HUES6 (cell line): ENCODE results near the gene CRABP2.
A peak's percentile ranks its signal among the peaks of the same experiment; 100 is the strongest.

ENCODE experiments used
- H3K27ac ChIP-seq: 2 replicates; pipeline ENCODE4 v1.7.0; 2013; ENCODE audit warnings: low read depth, mild to moderate bottlenecking, low read length, inconsistent platforms
- H3K27me3 ChIP-seq: 2 replicates; pipeline ENCODE4 v1.6.1; 2013; ENCODE audit warnings: low read length; ENCODE audit not compliant: control insufficient read depth, insufficient read depth
- H3K36me3 ChIP-seq: 2 replicates; pipeline ENCODE4 v1.6.1; 2013; ENCODE audit warnings: low read length; ENCODE audit not compliant: control insufficient read depth, insufficient read depth
- H3K4me1 ChIP-seq: 2 replicates; pipeline ENCODE4 v1.6.1; 2013; ENCODE audit warnings: low read length; ENCODE audit not compliant: control insufficient read depth, insufficient read depth
- H3K4me3 ChIP-seq: 2 replicates; pipeline ENCODE4 v1.5.1; 2013; ENCODE audit warnings: low read depth, low read length
- H3K9ac ChIP-seq: one replicate; pipeline ENCODE4 v1.6.1; 2013; ENCODE audit warnings: mild to moderate bottlenecking, low read length
- H3K9me3 ChIP-seq: 2 replicates; pipeline ENCODE4 v1.6.1; 2013; ENCODE audit warnings: low read depth, low read length; ENCODE audit not compliant: control insufficient read depth, insufficient read depth

The CRABP2 gene

DNA sequence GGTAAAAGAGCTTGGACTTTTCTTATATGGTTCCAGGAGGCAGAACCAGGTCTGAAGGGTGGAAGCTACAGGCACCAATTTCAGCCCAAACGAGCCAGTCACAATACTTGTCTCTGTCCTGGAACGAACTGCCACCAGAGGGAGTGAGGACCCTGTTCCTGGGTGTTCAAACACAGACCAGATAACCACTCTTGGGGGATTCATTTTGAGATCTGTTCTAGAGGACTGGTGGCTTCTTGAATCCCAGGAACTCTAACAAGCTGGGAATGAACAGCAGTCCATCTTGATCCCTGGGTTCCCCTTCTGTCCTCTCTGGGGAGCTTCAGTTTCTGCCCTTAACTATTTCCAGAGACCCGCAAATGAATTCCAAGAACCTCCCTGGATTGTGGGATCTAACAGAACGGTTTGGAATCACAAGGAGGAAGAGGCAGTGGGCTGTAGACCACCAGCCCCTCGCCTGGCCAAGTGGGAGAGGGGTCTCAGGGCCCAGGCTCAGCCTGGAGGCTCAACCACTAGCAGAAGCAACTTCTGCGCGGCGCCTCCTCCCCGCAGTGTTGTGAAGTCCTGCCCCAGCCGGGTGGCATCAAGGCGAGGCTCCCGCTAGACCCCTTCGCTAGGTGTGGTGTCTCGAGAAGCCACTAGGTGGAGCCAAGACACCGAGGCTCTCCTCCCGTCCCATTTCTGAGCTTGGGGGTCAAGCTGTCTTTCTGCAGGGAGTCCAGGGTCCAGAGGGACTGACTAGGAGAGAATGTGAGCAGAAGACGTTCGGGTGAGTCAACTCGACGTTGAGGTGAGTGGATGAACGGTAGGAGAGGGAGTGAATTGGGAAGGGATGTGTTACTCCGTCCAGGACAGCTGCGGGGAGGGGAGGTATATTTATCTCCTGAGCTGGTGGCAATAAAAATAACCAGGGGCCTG is 16.1 kb downstream of the CRABP2 start:
- H3K9ac ChIP-seq: peak overlapping the region; percentile 60
- peak overlapping the region; percentile 58 for H3K4me3 ChIP-seq
- no peak overlapping the region; the same call in 1 of the 2 replicates for H3K27ac ChIP-seq
- no peaks in the 10 kb centered on the region for H3K9me3 ChIP-seq
- H3K36me3 ChIP-seq: no peaks in the 10 kb centered on the region
- H3K4me1 ChIP-seq: peaks cover 54% of the 10 kb centered on the region
- H3K27me3 ChIP-seq: no peaks in the 10 kb centered on the region

GRCh38 chr1:156684227-156684782 is 21.1 kb downstream of the CRABP2 start:
- H3K4me3 ChIP-seq: no peak overlapping the region
- no peaks in the 10 kb centered on the region for H3K36me3 ChIP-seq
- H3K9me3 ChIP-seq: no peaks in the 10 kb centered on the region
- no peaks in the 10 kb centered on the region for H3K27me3 ChIP-seq
- H3K9ac ChIP-seq: no peak overlapping the region
- H3K27ac ChIP-seq: no peak overlapping the region
- peaks cover 13% of the 10 kb centered on the region for H3K4me1 ChIP-seq

DNA sequence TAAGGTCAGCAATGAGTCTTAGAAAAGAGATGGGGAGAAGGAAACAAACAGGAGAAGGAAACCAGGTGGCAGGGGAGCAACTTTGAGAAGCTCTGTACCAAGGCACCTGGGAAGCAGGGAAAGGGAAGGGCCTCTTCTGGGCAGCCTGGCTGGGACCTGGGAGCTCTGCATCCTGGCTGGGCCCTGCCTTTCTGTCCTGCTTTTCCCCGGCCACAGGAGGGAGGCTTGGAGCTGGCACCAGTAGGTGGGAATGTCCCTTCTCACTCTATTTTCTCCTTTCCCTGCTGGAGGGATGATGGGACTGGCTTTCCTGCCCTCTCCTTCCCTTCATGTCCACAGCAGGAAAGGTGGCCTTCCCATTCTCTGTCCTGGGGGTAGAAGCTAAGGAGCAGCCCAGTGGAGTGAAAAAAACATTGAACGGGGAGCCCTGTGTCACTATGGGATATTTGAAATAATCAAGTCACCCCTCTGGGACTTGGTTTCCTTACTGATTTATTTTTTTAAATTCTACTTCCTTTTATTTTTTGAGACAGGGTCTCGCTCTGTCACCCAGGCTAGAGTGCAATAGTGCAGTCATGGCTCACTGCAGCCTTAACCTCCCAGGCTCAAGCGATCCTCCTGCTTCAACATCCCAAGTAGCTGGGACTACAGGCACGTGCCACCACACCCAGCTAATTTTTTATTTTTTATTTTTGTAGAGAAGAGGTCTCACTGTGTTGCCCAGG is 23.1 kb downstream of the CRABP2 start:
- no peaks in the 10 kb centered on the region for H3K27me3 ChIP-seq
- no peaks in the 10 kb centered on the region for H3K9me3 ChIP-seq
- H3K4me1 ChIP-seq: peaks cover 14% of the 10 kb centered on the region
- H3K4me3 ChIP-seq: no peak overlapping the region
- no peak overlapping the region for H3K9ac ChIP-seq
- H3K36me3 ChIP-seq: no peaks in the 10 kb centered on the region
- H3K27ac ChIP-seq: no peak overlapping the region

DNA sequence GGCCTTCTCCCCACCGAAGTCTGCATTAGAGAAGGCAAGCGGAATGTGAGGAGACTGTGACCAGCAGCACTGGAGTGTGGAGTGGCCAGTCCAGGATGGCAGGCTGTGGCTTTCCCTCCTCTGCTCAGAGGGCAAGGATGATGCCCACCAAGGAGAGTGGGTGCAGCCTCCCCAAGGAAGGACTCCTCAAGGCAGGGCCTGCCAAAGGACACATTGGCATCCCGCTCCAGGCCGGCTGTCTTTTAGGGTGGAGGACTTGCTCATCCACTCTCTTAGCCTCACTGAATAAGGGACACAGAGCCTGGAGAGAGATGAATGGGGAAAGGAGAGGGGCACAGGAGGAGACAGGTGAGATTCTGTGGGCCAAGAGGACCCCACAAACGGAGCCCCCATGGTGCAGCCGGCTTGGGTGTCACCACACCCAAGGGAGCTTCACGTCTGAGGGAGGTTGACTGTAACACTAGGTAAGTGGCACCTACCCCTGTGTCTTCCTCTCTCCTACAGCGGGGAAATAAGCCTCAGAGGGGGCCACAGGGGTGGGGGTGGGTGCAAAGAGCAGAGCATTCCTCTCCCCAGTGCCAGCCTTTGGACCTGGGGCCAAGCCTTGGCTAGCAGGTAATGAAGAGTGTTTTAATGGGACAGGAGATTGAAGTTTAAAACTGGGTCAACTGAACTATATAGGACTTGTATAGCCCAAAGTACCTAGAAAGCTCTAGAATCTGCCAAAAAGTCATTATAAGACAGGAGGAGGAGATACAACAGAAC is 24.0 kb downstream of the CRABP2 start:
- Histone ChIP-seq H3K4me1 (peaks cover 14% of the 10 kb centered on the region), H3K27ac (no peak overlapping the region), H3K36me3 (no peaks in the 10 kb centered on the region), H3K9ac (no peak overlapping the region), H3K27me3 (no peaks in the 10 kb centered on the region), H3K4me3 (no peak overlapping the region), H3K9me3 (no peaks in the 10 kb centered on the region)

- H3K36me3 ChIP-seq: peaks cover 4% of the 10 kb centered on the region
- no peaks in the 10 kb centered on the region for H3K9me3 ChIP-seq
- peaks cover 25% of the 10 kb centered on the region for H3K4me1 ChIP-seq
- H3K4me3 ChIP-seq: no peak overlapping the region
- no peaks in the 10 kb centered on the region for H3K27me3 ChIP-seq
- no peak overlapping the region for H3K27ac ChIP-seq
- H3K9ac ChIP-seq: no peak overlapping the region
Observed at GRCh38 chr1:156680056-156680455, 25.3 kb downstream of the CRABP2 start.

GRCh38 chr1:156677616-156678596 is 27.5 kb downstream of the CRABP2 start:
- peak overlapping the region; percentile 45 for H3K9ac ChIP-seq
- no peak overlapping the region for H3K27ac ChIP-seq
- peak overlapping the region; percentile 81 for H3K4me3 ChIP-seq
- peaks cover 21% of the 10 kb centered on the region for H3K36me3 ChIP-seq
- no peaks in the 10 kb centered on the region for H3K27me3 ChIP-seq
- H3K4me1 ChIP-seq: peaks cover 41% of the 10 kb centered on the region
- no peaks in the 10 kb centered on the region for H3K9me3 ChIP-seq

DNA sequence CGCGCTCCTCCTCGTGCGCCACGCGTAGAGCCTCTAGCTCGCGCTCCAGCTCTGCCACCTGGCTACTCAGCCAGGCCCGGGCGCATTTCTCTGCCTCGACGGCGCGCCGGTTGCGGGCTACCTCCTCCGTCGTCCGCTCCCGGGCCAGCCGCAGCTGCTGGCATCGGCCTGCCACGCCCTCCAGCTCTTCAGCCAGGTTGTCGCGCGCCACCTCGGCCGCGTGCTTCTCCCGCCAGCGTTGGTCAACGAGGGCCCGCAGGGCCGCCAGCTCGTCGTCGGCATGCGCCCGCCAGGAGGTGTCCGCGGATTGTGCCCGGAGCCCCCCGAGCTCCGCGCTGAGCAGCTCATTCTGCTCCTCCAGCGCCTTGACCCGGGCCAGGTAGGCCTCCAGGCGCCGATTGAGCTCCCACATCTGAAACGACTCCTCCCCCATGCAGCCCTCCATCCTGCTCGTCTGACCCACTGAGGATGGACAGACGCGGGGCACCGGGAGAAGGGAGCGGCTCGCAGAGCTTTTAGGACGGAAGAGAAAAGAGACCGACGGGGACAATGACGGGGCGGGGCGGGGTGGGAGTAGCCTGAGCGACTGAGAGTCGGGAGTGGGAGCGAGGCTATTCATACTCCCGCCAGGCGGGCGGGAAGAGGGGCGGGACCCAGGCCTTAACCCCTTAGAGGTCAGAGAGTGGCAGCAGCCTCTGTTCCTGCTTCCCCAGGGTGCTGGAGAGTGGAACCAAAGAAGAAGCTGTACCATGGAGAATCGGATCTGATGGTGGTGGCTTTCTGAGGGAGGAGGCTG is 28.4 kb downstream of the CRABP2 start, which contains the start of gene NES:
NES (minus strand) TSS at position 588 of the 796 bp plus-strand sequence; CDS start at position 445, 143 bp downstream.
- H3K36me3 ChIP-seq: peaks cover 30% of the 10 kb centered on the region
- peak within 1 kb of the TSS; percentile 95; the same call in 1 of the 2 replicates for H3K27ac ChIP-seq
- no peaks in the 10 kb centered on the region for H3K9me3 ChIP-seq
- H3K9ac ChIP-seq: peak within 1 kb of the TSS; percentile 96
- H3K4me1 ChIP-seq: peaks cover 41% of the 10 kb centered on the region
- H3K4me3 ChIP-seq: peak within 1 kb of the TSS; percentile 81
- H3K27me3 ChIP-seq: no peaks in the 10 kb centered on the region

GRCh38 chr1:156676114-156676819 is 29.1 kb downstream of the CRABP2 start:
- Histone ChIP-seq H3K4me3 (peak overlapping the region; percentile 81), H3K36me3 (peaks cover 38% of the 10 kb centered on the region)

More at GRCh38 chr1:156676114-156676819, 29.1 kb downstream of the CRABP2 start:
- H3K4me1 ChIP-seq: peaks cover 40% of the 10 kb centered on the region
- H3K9me3 ChIP-seq: no peaks in the 10 kb centered on the region
- no peaks in the 10 kb centered on the region for H3K27me3 ChIP-seq
- peak overlapping the region; percentile 95; the same call in 1 of the 2 replicates for H3K27ac ChIP-seq
- peak overlapping the region; percentile 96 for H3K9ac ChIP-seq
